Transverse colon (tissue), 4 donors: ENCODE measurements around the gene IWS1. TPM values are rescaled to one million over a fixed set of nuclear protein-coding genes. Genes with fewer than 3 reads are reported as not detected.

Source experiments
- DNase-seq: peaks from one replicate; pipeline ENCODE4 v3.0.0-alpha.2; 2019
- H3K27ac ChIP-seq, 4 donors: fragments of 200-600 bp; sonication (generic); 2 replicates each; pipeline ENCODE4 v1.5.1; 2016 to 2018; ENCODE audit warnings: inconsistent platforms in 4 of 4
- H3K27me3 ChIP-seq: fragments of 200-600 bp; sonication (generic); 2 replicates; pipeline ENCODE4 v1.5.1; 2017; ENCODE audit warnings: inconsistent platforms
- H3K36me3 ChIP-seq, 4 donors: fragments of 200-600 bp; sonication (generic); 2 replicates each; pipeline ENCODE4 v1.5.1; 2017 to 2019; ENCODE audit warnings: inconsistent platforms in 4 of 4
- H3K4me1 ChIP-seq, 4 donors: fragments of 200-600 bp; sonication (generic); 2 replicates each; pipeline ENCODE4 v1.5.1; 2017 to 2020; ENCODE audit warnings: inconsistent platforms in 4 of 4
- H3K4me3 ChIP-seq, 4 donors: fragments of 200-600 bp; sonication (generic); 1 replicate in 1 of 4; 2 replicates in 3 of 4; pipeline versions ENCODE4 v1.5.1 to v1.6.1; 2017 to 2019; ENCODE audit warnings: inconsistent platforms in 4 of 4
- H3K9me3 ChIP-seq, 2 donors: fragments of 200-600 bp; sonication (generic); 2 replicates each; pipeline ENCODE4 v1.5.1; 2017 to 2019; ENCODE audit warnings: inconsistent platforms in 2 of 2
- CTCF ChIP-seq, 5 experiments: fragments of 200-600 bp in 3 of 5; fragments of 450-650 bp in 2 of 5; sonication (generic) in 3 of 5; IDR thresholded peaks; 1 replicate in 2 of 5; 2 replicates in 3 of 5; pipeline ENCODE4 v1.5.1; 2016 to 2017; ENCODE audit warnings: antibody characterized with exemption in 5 of 5, inconsistent platforms in 3 of 5, mild to moderate bottlenecking in 2 of 5, moderate library complexity in 1 of 5
- EP300 ChIP-seq: sonication (generic); formaldehyde crosslinking; IDR thresholded peaks from one replicate; pipeline ENCODE4 v1.6.1; 2017; ENCODE audit warnings: antibody characterized with exemption, low read depth
- POLR2A ChIP-seq: fragments of 450-650 bp; IDR thresholded peaks from one replicate; pipeline ENCODE4 v1.6.1; 2016; ENCODE audit warnings: antibody characterized with exemption, mild to moderate bottlenecking, moderate library complexity
- POLR2AphosphoS5 ChIP-seq, 3 donors: sonication (generic); formaldehyde crosslinking; IDR thresholded peaks; one replicate each; pipeline ENCODE4 v1.6.1; 2016; ENCODE audit warnings: antibody characterized with exemption in 3 of 3
- WGBS, 2 donors: methylation state at CpG; one replicate each; pipeline ENCODE4 v1.1.5; 2018; ENCODE audit warnings: low coverage in 1 of 2; 5-methylcytosine and 5-hydroxymethylcytosine counted together
- in situ Hi-C, 4 donors: fragments of 200-750 bp; cut with MboI; loops; one replicate each; pipeline versions ENCODE4 v1.15.0 to v1.15.1; 2017; ENCODE audit warnings: low sequenced_read_pairs in 3 of 4, low pct_ligation_motif_present in 1 of 4, low pct_unique_long_range_greater_than_20kb in 1 of 4
- intact Hi-C: fragments of 100-400 bp; cut with DNase I; formaldehyde crosslinking; loops from one replicate; pipeline ENCODE4 v1.15.1; 2023; ENCODE audit warnings: low total_unique reads
- total RNA-seq, 4 donors: library from RNA; depleted of rRNA; stranded (reverse); fragments of >200 nt; gene quantifications; one replicate each; pipeline ENCODE4 v1.1.0, GENCODE V29; 2016

IWS1 gene
- total RNA-seq, 4 donors from 2014 or later = 27.3 to 139 (median 45.4) TPM

- in situ Hi-C loops = no loop called here
- no peaks in the 10 kb centered on the region for H3K4me1 ChIP-seq
- no peaks in the 10 kb centered on the region for H3K9me3 ChIP-seq
- intact Hi-C loops = no loop called here
- no peak overlapping the region for H3K27ac ChIP-seq
- H3K4me3 ChIP-seq = no peak overlapping the region
- H3K27me3 ChIP-seq = no peaks in the 10 kb centered on the region
- DNase-seq = no peak
- no peak for TF ChIP-seq POLR2A
- no peak for TF ChIP-seq EP300
- TF ChIP-seq CTCF (IDR thresholded peaks at IDR 0.05) = no peak
- peaks cover 0 to 14% (median 0%) of the 10 kb centered on the region in 4 donors for H3K36me3 ChIP-seq
- WGBS, 2 donors = 66 to 72% methylated on average over 9 to 18 of the region's 18 CpGs
These were observed 44.3 kb upstream of the IWS1 start for GRCh38 chr2:127570282-127571250.

- no peak for DNase-seq
- H3K4me3 ChIP-seq = no peak overlapping the region
- WGBS, 2 donors = 85% methylated on average over 6 of the region's 6 CpGs; no CpG with 5 or more reads in 1 of the 2 donors
These were observed 43.4 kb upstream of the IWS1 start for GRCh38 chr2:127569666-127570065.

GRCh38 chr2:127568128-127568527, 41.8 kb upstream of the IWS1 start:
- H3K36me3 ChIP-seq = peaks cover 0 to 14% (median 0%) of the 10 kb centered on the region in 4 donors
- H3K4me3 ChIP-seq = no peak overlapping the region
- WGBS, 2 donors = 97% methylated on average over 6 of the region's 6 CpGs; no CpG with 5 or more reads in 1 of the 2 donors
- no peaks in the 10 kb centered on the region for H3K9me3 ChIP-seq
- in situ Hi-C loops = no loop called here
- H3K27ac ChIP-seq = no peak overlapping the region
- intact Hi-C loops = no loop called here
- no peaks in the 10 kb centered on the region for H3K27me3 ChIP-seq
- H3K4me1 ChIP-seq = peaks cover 0 to 6% (median 0%) of the 10 kb centered on the region in 4 donors
- TF ChIP-seq POLR2A (no peak), EP300 (no peak), POLR2AphosphoS5 (IDR thresholded peaks at IDR 0.05) (no peak), CTCF (IDR thresholded peaks at IDR 0.05) (no peak)
- no peak for DNase-seq

More at GRCh38 chr2:127569666-127570065, 43.4 kb upstream of the IWS1 start:
- Histone ChIP-seq H3K27me3 (no peaks in the 10 kb centered on the region), H3K4me1 (no peaks in the 10 kb centered on the region), H3K27ac (no peak overlapping the region), H3K9me3 (no peaks in the 10 kb centered on the region), H3K36me3 (peaks cover 0 to 14% (median 0%) of the 10 kb centered on the region in 4 donors)
- in situ Hi-C loops (no loop called here), intact Hi-C loops (no loop called here)
- TF ChIP-seq POLR2AphosphoS5 (IDR thresholded peaks at IDR 0.05) (no peak), POLR2A (no peak), EP300 (no peak), CTCF (IDR thresholded peaks at IDR 0.05) (no peak)

- peaks cover 0 to 14% (median 0%) of the 10 kb centered on the region in 4 donors for H3K36me3 ChIP-seq
- DNase-seq = no peak
These were observed 41.1 kb upstream of the IWS1 start for GRCh38 chr2:127567351-127567854.

More at GRCh38 chr2:127567351-127567854, 41.1 kb upstream of the IWS1 start:
- TF ChIP-seq EP300 (no peak), CTCF (IDR thresholded peaks at IDR 0.05) (no peak), POLR2A (no peak), POLR2AphosphoS5 (IDR thresholded peaks at IDR 0.05) (no peak)
- Histone ChIP-seq H3K9me3 (no peaks in the 10 kb centered on the region), H3K4me1 (peaks cover 0 to 9% (median 0%) of the 10 kb centered on the region in 4 donors), H3K27ac (no peak overlapping the region), H3K4me3 (no peak overlapping the region), H3K27me3 (no peaks in the 10 kb centered on the region)
- WGBS, 2 donors = 86% methylated on average over 5 of the region's 5 CpGs; no CpG with 5 or more reads in 1 of the 2 donors
- intact Hi-C loops (no loop called here), in situ Hi-C loops (no loop called here)
